H1 (cell line): ENCODE data around the gene PLP2. TPM values are rescaled to one million over a fixed set of nuclear protein-coding genes. Genes with fewer than 3 reads are reported as not detected.

Experiments used
- CTCF ChIA-PET: fragments of 300-600 bp; sonication (Branson Sonifier 250); formaldehyde crosslinking; loops from one replicate; lab custom pipeline; 2021; ENCODE audit not compliant: partially characterized antibody; lab: Charles Lee
- POLR2A ChIA-PET: fragments of 300-600 bp; sonication (Branson Sonifier 250); formaldehyde crosslinking; loops from one replicate; lab custom pipeline; 2021; ENCODE audit warnings: inconsistent platforms; ENCODE audit not compliant: partially characterized antibody; lab: Charles Lee
- DNase-seq, 2 experiments: peaks; one replicate each; pipeline versions ENCODE4 v3.0.0 to v3.0.0-alpha.2; 2010 to 2022; ENCODE audit warnings: low spot score in 2 of 2, low read depth in 1 of 2, mixed read lengths in 1 of 2
- FAIRE-seq: peaks from 2 replicates; lab custom pipeline; 2011; peaks lifted over from hg19 to GRCh38; lab: Jason Lieb, UNC
- H2AFZ ChIP-seq: 2 replicates; pipeline ENCODE4 v1.8.1; 2012; ENCODE audit warnings: low read length, inconsistent platforms
- H2AK5ac ChIP-seq: 2 replicates; pipeline ENCODE4 v1.6.1; 2013; ENCODE audit warnings: low read depth, low read length
- H2BK120ac ChIP-seq: replicated peaks from 2 replicates; pipeline ENCODE3; 2013; ENCODE audit warnings: low read depth, low read length, inconsistent platforms
- H2BK12ac ChIP-seq: 2 replicates; pipeline ENCODE4 v1.6.1; 2013; ENCODE audit warnings: low read depth, low read length
- H2BK15ac ChIP-seq: 2 replicates; pipeline ENCODE4 v1.6.1; 2013; ENCODE audit warnings: low read length
- H2BK20ac ChIP-seq: 2 replicates; pipeline ENCODE4 v1.6.1; 2013; ENCODE audit warnings: low read length
- H2BK5ac ChIP-seq: 2 replicates; pipeline ENCODE4 v1.6.1; 2013; ENCODE audit warnings: low read depth, low read length
- H3K14ac ChIP-seq: 2 replicates; pipeline ENCODE4 v1.6.1; 2013; ENCODE audit warnings: inconsistent platforms; ENCODE audit not compliant: insufficient read length
- H3K18ac ChIP-seq: 2 replicates; pipeline ENCODE4 v1.6.1; 2013; ENCODE audit warnings: low read length; ENCODE audit errors: extremely low read depth
- H3K23ac ChIP-seq: 2 replicates; pipeline ENCODE4 v1.6.1; 2013; ENCODE audit warnings: inconsistent platforms; ENCODE audit not compliant: insufficient read length
- H3K23me2 ChIP-seq: 2 replicates; pipeline ENCODE4 v1.6.1; 2013; ENCODE audit warnings: low read depth, low read length
- H3K27ac ChIP-seq: 2 replicates; pipeline ENCODE4 v1.6.1; 2011; ENCODE audit warnings: low read depth, low read length, inconsistent platforms
- H3K27me3 ChIP-seq, 4 experiments: replicated peaks in 1 of 4; 1 replicate in 1 of 4; 2 replicates in 3 of 4; pipeline versions ENCODE4 v1.6.1 to v1.8.1; 2011 to 2013; ENCODE audit warnings: low read length in 3 of 4, mild to moderate bottlenecking in 3 of 4, inconsistent platforms in 2 of 4, mixed read lengths in 2 of 4, moderate library complexity in 1 of 4; ENCODE audit not compliant: control insufficient read depth in 3 of 4, insufficient read depth in 3 of 4; ENCODE audit errors: extremely low read depth in 1 of 4
- H3K36me3 ChIP-seq, 4 experiments: 2 replicates each; pipeline versions ENCODE4 v1.6.1 to v1.8.1; 2011 to 2013; ENCODE audit warnings: mild to moderate bottlenecking in 4 of 4, low read length in 3 of 4, moderate library complexity in 2 of 4, control low read depth in 1 of 4, inconsistent platforms in 1 of 4; ENCODE audit not compliant: insufficient read depth in 4 of 4, control insufficient read depth in 2 of 4
- H3K4ac ChIP-seq: replicated peaks from 2 replicates; pipeline ENCODE3; 2013; ENCODE audit warnings: low read length, low read depth, mixed read lengths, inconsistent platforms; ENCODE audit not compliant: insufficient read length
- H3K4me1 ChIP-seq, 4 experiments: replicated peaks in 1 of 4; 1 replicate in 1 of 4; 2 replicates in 3 of 4; pipeline versions ENCODE4 v1.6.1 to v1.8.1; 2011 to 2013; ENCODE audit warnings: low read length in 3 of 4, inconsistent platforms in 2 of 4, mixed read lengths in 1 of 4; ENCODE audit not compliant: insufficient read depth in 4 of 4, control insufficient read depth in 3 of 4
- H3K4me2 ChIP-seq, 2 experiments: 2 replicates each; pipeline versions ENCODE4 v1.6.1 to v1.8.1; 2011 to 2013; ENCODE audit warnings: low read depth in 2 of 2, low read length in 2 of 2, control low read depth in 1 of 2, inconsistent platforms in 1 of 2, mild to moderate bottlenecking in 1 of 2; ENCODE audit not compliant: insufficient read depth in 1 of 2
- H3K4me3 ChIP-seq, 4 experiments: fragments of 200-600, 300-600 bp in 1 of 4; sonication (generic), shearing (Covaris generic), sonication (Bioruptor Twin) in 1 of 4; 2 replicates each; pipeline versions ENCODE4 v1.5.1 to v1.8.1; 2011 to 2016; ENCODE audit warnings: low read length in 4 of 4, low read depth in 3 of 4, control low read depth in 2 of 4, inconsistent platforms in 2 of 4, mild to moderate bottlenecking in 2 of 4, mixed read lengths in 1 of 4, moderate library complexity in 1 of 4; ENCODE audit not compliant: insufficient read depth in 2 of 4; ENCODE audit errors: extremely low read depth in 1 of 4
- H3K56ac ChIP-seq: replicated peaks from 2 replicates; pipeline ENCODE3; 2013; ENCODE audit warnings: low read depth, mild to moderate bottlenecking, mixed read lengths, low read length, inconsistent platforms; ENCODE audit not compliant: insufficient read length
- H3K79me1 ChIP-seq: 2 replicates; pipeline ENCODE4 v1.6.1; 2013; ENCODE audit warnings: low read depth, low read length, control low read depth
- H3K79me2 ChIP-seq, 2 experiments: 2 replicates each; pipeline versions ENCODE4 v1.6.1 to v1.8.1; 2012 to 2013; ENCODE audit warnings: low read length in 2 of 2, mild to moderate bottlenecking in 2 of 2, inconsistent platforms in 1 of 2; ENCODE audit not compliant: insufficient read depth in 2 of 2, control insufficient read depth in 1 of 2
- H3K9ac ChIP-seq, 4 experiments: replicated peaks in 1 of 4; 1 replicate in 1 of 4; 2 replicates in 3 of 4; pipeline versions ENCODE4 v1.6.1 to v1.8.1; 2011 to 2013; ENCODE audit warnings: low read depth in 3 of 4, low read length in 3 of 4, control low read depth in 2 of 4, mild to moderate bottlenecking in 2 of 4, moderate library complexity in 2 of 4, inconsistent platforms in 1 of 4; ENCODE audit errors: extremely low read depth in 1 of 4
- H3K9me3 ChIP-seq, 2 experiments: 2 replicates each; pipeline versions ENCODE4 v1.6.1 to v1.8.1; 2012 to 2013; ENCODE audit warnings: mild to moderate bottlenecking in 2 of 2, moderate library complexity in 2 of 2, control low read depth in 1 of 2, inconsistent platforms in 1 of 2, low read depth in 1 of 2, low read length in 1 of 2, mixed read lengths in 1 of 2; ENCODE audit not compliant: insufficient read depth in 2 of 2
- H4K20me1 ChIP-seq, 2 experiments: replicated peaks in 1 of 2; 2 replicates each; pipeline versions ENCODE3 to v1.8.1; 2011 to 2013; ENCODE audit warnings: inconsistent platforms in 2 of 2, low read length in 2 of 2, mild to moderate bottlenecking in 1 of 2; ENCODE audit not compliant: insufficient read depth in 2 of 2, control insufficient read depth in 1 of 2
- H4K5ac ChIP-seq: 2 replicates; pipeline ENCODE4 v1.6.1; 2013; ENCODE audit warnings: low read length, low read depth, mixed read lengths, inconsistent platforms; ENCODE audit not compliant: insufficient read length
- H4K8ac ChIP-seq: 2 replicates; pipeline ENCODE4 v1.8.0; 2013; ENCODE audit warnings: mild to moderate bottlenecking, moderate library complexity, low read length, inconsistent platforms; ENCODE audit not compliant: insufficient read depth; ENCODE audit errors: extremely low read depth
- H4K91ac ChIP-seq: replicated peaks from 2 replicates; pipeline ENCODE3; 2013; ENCODE audit warnings: low read length, mixed read lengths, inconsistent platforms; ENCODE audit not compliant: insufficient read length
- BRCA1 ChIP-seq: IDR thresholded peaks from 2 replicates; pipeline ENCODE4 v1.6.1; 2012; ENCODE audit warnings: low read depth, low read length, improper control_type of control experiment
- CEBPB ChIP-seq: IDR thresholded peaks from 2 replicates; pipeline ENCODE4 v1.6.1; 2012; ENCODE audit warnings: low read depth, low read length
- CHD2 ChIP-seq: IDR thresholded peaks from 2 replicates; pipeline ENCODE4 v1.6.1; 2012; ENCODE audit warnings: low read length, improper control_type of control experiment
- EP300 ChIP-seq, 2 experiments: IDR thresholded peaks; 1 replicate in 1 of 2; 2 replicates in 1 of 2; pipeline ENCODE4 v1.6.1; 2011 to 2012; ENCODE audit warnings: low read depth in 2 of 2, low read length in 2 of 2, mild to moderate bottlenecking in 2 of 2, borderline replicate concordance in 1 of 2, inconsistent platforms in 1 of 2, moderate library complexity in 1 of 2
- FOSL1 ChIP-seq: IDR thresholded peaks from 2 replicates; pipeline ENCODE4 v1.6.1; 2011; ENCODE audit warnings: mild to moderate bottlenecking, low read depth, low read length, moderate library complexity; ENCODE audit not compliant: insufficient read depth
- HDAC2 ChIP-seq, 2 experiments: fragments of 300-600 bp in 1 of 2; sonication (generic) in 1 of 2; IDR thresholded peaks; 2 replicates each; pipeline ENCODE4 v1.6.1; 2011 to 2012; ENCODE audit warnings: low read depth in 2 of 2, low read length in 2 of 2, mild to moderate bottlenecking in 2 of 2, moderate library complexity in 2 of 2, borderline replicate concordance in 1 of 2, inconsistent platforms in 1 of 2
- NANOG ChIP-seq: IDR thresholded peaks from 2 replicates; pipeline ENCODE4 v1.6.1; 2011; ENCODE audit warnings: low read length, low read depth, mild to moderate bottlenecking, inconsistent platforms; ENCODE audit not compliant: insufficient read depth, poor library complexity, severe bottlenecking
- POLR2A ChIP-seq, 2 experiments: IDR thresholded peaks; 1 replicate in 1 of 2; 2 replicates in 1 of 2; pipeline ENCODE4 v1.6.1; 2011; ENCODE audit warnings: low read depth in 2 of 2, low read length in 2 of 2, mild to moderate bottlenecking in 2 of 2; ENCODE audit errors: control extremely low read depth in 1 of 2
- RAD21 ChIP-seq, 2 experiments: IDR thresholded peaks in 1 of 2; conservative IDR thresholded peaks in 1 of 2; 2 replicates each; pipeline ENCODE4 v1.6.1; 2011; ENCODE audit warnings: low read depth in 2 of 2, low read length in 2 of 2, improper control_type of control experiment in 1 of 2, inconsistent platforms in 1 of 2, mild to moderate bottlenecking in 1 of 2, moderate library complexity in 1 of 2
- SAP30 ChIP-seq: fragments of 300-600 bp; sonication (generic); IDR thresholded peaks from 2 replicates; pipeline ENCODE4 v1.7.1; 2012; ENCODE audit warnings: low read length, moderate library complexity, mild to moderate bottlenecking, inconsistent platforms; ENCODE audit not compliant: insufficient read depth, insufficient replicate concordance
- SIRT6 ChIP-seq: IDR thresholded peaks from one replicate; pipeline ENCODE4 v1.7.1; 2012; ENCODE audit warnings: low read length, inconsistent platforms
- SP4 ChIP-seq: IDR thresholded peaks from 2 replicates; pipeline ENCODE4 v1.6.1; 2012; ENCODE audit warnings: low read length, inconsistent platforms
- SUZ12 ChIP-seq: fragments of 200-600 bp; sonication (generic); IDR thresholded peaks from 2 replicates; pipeline ENCODE4 v1.6.1; 2012; ENCODE audit warnings: mild to moderate bottlenecking, inconsistent platforms, low read length, moderate library complexity, mixed read lengths
- ZNF274 ChIP-seq: IDR thresholded peaks from 2 replicates; pipeline ENCODE4 v1.7.0; 2012; ENCODE audit warnings: low read length, borderline replicate concordance; ENCODE audit errors: extremely low read depth
- WGBS, 2 experiments: shearing (Covaris generic) in 1 of 2; methylation state at CpG; one replicate each; pipeline versions ENCODE4 v1.1.6 to v1.1.7; 2013 to 2015; ENCODE audit warnings: low lambda C conversion rate in 2 of 2, mixed read lengths in 2 of 2, inconsistent platforms in 1 of 2, low coverage in 1 of 2, missing lambda C conversion rate in 1 of 2; ENCODE audit not compliant: insufficient replicate concordance in 2 of 2, insufficient coverage in 1 of 2, insufficient read length in 1 of 2; ENCODE audit errors: extremely low coverage in 1 of 2, missing lambda C conversion rate in 1 of 2; 5-methylcytosine and 5-hydroxymethylcytosine counted together
- polyA plus RNA-seq, 7 experiments: library from polyadenylated mRNA; depleted of rRNA in 3 of 7; stranded (reverse) in 5 of 7; unstranded in 2 of 7; fragments of >200 nt in 5 of 7; fragments of 200-250 nt in 2 of 7; gene quantifications; 1 replicate in 5 of 7; 2 replicates in 1 of 7; 4 replicates in 1 of 7; pipeline versions ENCODE4 v1.2.1 to v1.2.3, GENCODE V29; 2011 to 2013; ENCODE audit warnings: missing spikeins in 2 of 7, mixed read lengths in 2 of 7
- total RNA-seq: library from RNA; stranded (reverse); fragmentation: NEBNext Ultra II Directional; extraction: Animal tissue kit (Norgen Biotek cat#: 25700); gene quantifications from 2 replicates; pipeline ENCODE4 v1.2.1, GENCODE V29; 2021

PLP2 gene
- total and polyA plus RNA-seq, 2 of the 8 experiments (the other 6 are each of a cell fraction or from before 2014, with no cell fraction given): 10.3 to 23.4 TPM

GRCh38 chrX:49187526-49187925 lies 15.8 kb downstream of the PLP2 start:
- peak overlapping the region; percentile 68 to 74 for H3K4me2 ChIP-seq
- no peak overlapping the region for H2BK20ac ChIP-seq
- no peak overlapping the region for H2BK15ac ChIP-seq
- H2BK5ac ChIP-seq: no peak overlapping the region
- peaks cover 0 to 2% of the 10 kb centered on the region in 2 experiments for H4K20me1 ChIP-seq
- no peak overlapping the region for H3K23ac ChIP-seq
- no peak overlapping the region for H3K18ac ChIP-seq
- H3K36me3 ChIP-seq: peaks cover 0 to 5% (median 0%) of the 10 kb centered on the region in 4 experiments; a peak in 3 of 8 replicates
- no peak overlapping the region for H2BK120ac ChIP-seq
- H3K4me1 ChIP-seq: peaks cover 0 to 6% (median 5%) of the 10 kb centered on the region in 4 experiments; a peak in 3 of 7 replicates
- WGBS, 2 experiments: 83% methylated on average over 4 of the region's 10 CpGs; no CpG with 5 or more reads in 1 of the 2 experiments
- H4K91ac ChIP-seq: no peak overlapping the region
- no peak for FAIRE-seq
- H2AK5ac ChIP-seq: no peak overlapping the region
- no peak overlapping the region for H3K4ac ChIP-seq
- H4K5ac ChIP-seq: no peak overlapping the region
- no peak overlapping the region for H4K8ac ChIP-seq
- no peaks in the 10 kb centered on the region for H3K9me3 ChIP-seq
- H2AFZ ChIP-seq: no peak overlapping the region
- peaks cover 7% of the 10 kb centered on the region; the same call in 1 of the 2 replicates for H3K23me2 ChIP-seq
- ChIA-PET CTCF (interaction anchor here (0.7 to 1.2 kb wide), 2 partner anchors 28 to 65 kb away, joined by 3 read pairs; no protein-coding TSS in a partner anchor), POLR2A (interaction anchor here (0.6 to 1.0 kb wide), 2 partner anchors 28 to 276 kb away, joined by 3 read pairs; no protein-coding TSS in a partner anchor)
- no peaks in the 10 kb centered on the region for H3K79me1 ChIP-seq
- H3K27me3 ChIP-seq: no peaks in the 10 kb centered on the region
- H3K9ac ChIP-seq: no peak overlapping the region
- H2BK12ac ChIP-seq: no peak overlapping the region
- H3K14ac ChIP-seq: no peak overlapping the region
- H3K4me3 ChIP-seq: peak overlapping the region in 2 of 4 experiments; percentile 70 to 75; a peak in 4 of 8 replicates
- H3K79me2 ChIP-seq: no peaks in the 10 kb centered on the region
- H3K27ac ChIP-seq: no peak overlapping the region
- H3K56ac ChIP-seq: no peak overlapping the region
- no peak for DNase-seq
- no peak for TF ChIP-seq BRCA1
- TF ChIP-seq HDAC2 (IDR thresholded peaks at IDR 0.05; ENCODE audit: borderline replicate concordance in 1 of 2, low read depth in 2 of 2, low read length in 2 of 2): no peak
- TF ChIP-seq EP300 (IDR thresholded peaks at IDR 0.05; ENCODE audit: borderline replicate concordance in 1 of 2, low read depth in 2 of 2, low read length in 2 of 2): no peak
- TF ChIP-seq POLR2A (IDR thresholded peaks at IDR 0.05; ENCODE audit: control extremely low read depth in 1 of 2, low read depth in 2 of 2, low read length in 2 of 2): no peak
- TF ChIP-seq FOSL1: no peak
- no peak for TF ChIP-seq SP4
- no peak for TF ChIP-seq SUZ12
- no peak for TF ChIP-seq NANOG
- no peak for TF ChIP-seq CHD2
- TF ChIP-seq SAP30: no peak
- no peak for TF ChIP-seq ZNF274
- TF ChIP-seq CEBPB: no peak
- TF ChIP-seq RAD21 (IDR thresholded peaks at IDR 0.05 in 1 of 2, conservative IDR thresholded peaks at IDR 0.05 in 1 of 2; ENCODE audit: low read depth in 2 of 2, low read length in 2 of 2): no peak
- no peak for TF ChIP-seq SIRT6
